Testis (tissue), 3 donors: ENCODE results near the gene C4orf17. TPM values are rescaled to one million over a fixed set of nuclear protein-coding genes. Genes with fewer than 3 reads are reported as not detected.

ENCODE experiments used
- DNase-seq: peaks from one replicate; pipeline ENCODE4 v3.0.0-alpha.2; 2019
- H3K27ac ChIP-seq, 2 donors: fragments of 200-600 bp; sonication (generic); one replicate each; pipeline ENCODE4 v1.5.1; 2019
- H3K27me3 ChIP-seq: fragments of 200-600 bp; sonication (generic); one replicate; pipeline ENCODE4 v1.5.1; 2019
- H3K36me3 ChIP-seq: fragments of 200-600 bp; sonication (generic); one replicate; pipeline ENCODE4 v1.5.1; 2017; ENCODE audit warnings: low read depth; ENCODE audit errors: missing control alignments
- H3K4me1 ChIP-seq: fragments of 200-600 bp; sonication (generic); one replicate; pipeline ENCODE4 v1.5.1; 2019
- H3K4me3 ChIP-seq, 2 donors: fragments of 200-600 bp; sonication (generic); one replicate each; pipeline ENCODE4 v1.5.1; 2017 to 2019
- H3K9me3 ChIP-seq: fragments of 200-600 bp; sonication (generic); one replicate; pipeline ENCODE4 v1.5.1; 2017
- POLR2A ChIP-seq: fragments of 450-650 bp; IDR thresholded peaks from one replicate; pipeline ENCODE4 v1.6.1; 2017; ENCODE audit warnings: antibody characterized with exemption, mild to moderate bottlenecking, moderate library complexity
- WGBS, 2 donors: methylation state at CpG; one replicate each; pipeline ENCODE4 v1.1.5; 2018; 5-methylcytosine and 5-hydroxymethylcytosine counted together
- intact Hi-C: fragments of 100-400 bp; cut with DNase I; formaldehyde crosslinking; loops from one replicate; pipeline ENCODE4 v1.15.1; 2023; ENCODE audit warnings: low total_unique reads
- polyA plus RNA-seq: library from polyadenylated mRNA; stranded (reverse); fragments of 350-450 nt; fragmentation: Illumina TruSeq; extraction: RNeasy Lipid Tissue Mini Kit (QIAGEN cat#74804); gene quantifications from one replicate; pipeline ENCODE4 v1.2.3, GENCODE V29; 2014; ENCODE audit warnings: low read depth, low replicate concordance; ENCODE audit not compliant: insufficient read depth
- total RNA-seq, 2 donors: library from RNA; depleted of rRNA; stranded (reverse); fragments of >200 nt; gene quantifications; one replicate each; pipeline ENCODE4 v1.2.3, GENCODE V29; 2016
- TF ChIP-seq, protein P1 (sequence below), 3 experiments: fragments of 450-650 bp in 2 of 3; fragments of 200-600 bp in 1 of 3; sonication (generic) in 1 of 3; IDR thresholded peaks; one replicate each; pipeline ENCODE4 v1.5.1; 2016 to 2019; ENCODE audit warnings: antibody characterized with exemption in 3 of 3, mild to moderate bottlenecking in 2 of 3, moderate library complexity in 1 of 3

C4orf17 gene
- total and polyA plus RNA-seq, 3 donors from 2014 or later = 10.9 to 51.2 (median 18.9) TPM

GRCh38 chr4:99540277-99540939 is 29.6 kb downstream of the C4orf17 start:
- TF ChIP-seq, protein P1, sequence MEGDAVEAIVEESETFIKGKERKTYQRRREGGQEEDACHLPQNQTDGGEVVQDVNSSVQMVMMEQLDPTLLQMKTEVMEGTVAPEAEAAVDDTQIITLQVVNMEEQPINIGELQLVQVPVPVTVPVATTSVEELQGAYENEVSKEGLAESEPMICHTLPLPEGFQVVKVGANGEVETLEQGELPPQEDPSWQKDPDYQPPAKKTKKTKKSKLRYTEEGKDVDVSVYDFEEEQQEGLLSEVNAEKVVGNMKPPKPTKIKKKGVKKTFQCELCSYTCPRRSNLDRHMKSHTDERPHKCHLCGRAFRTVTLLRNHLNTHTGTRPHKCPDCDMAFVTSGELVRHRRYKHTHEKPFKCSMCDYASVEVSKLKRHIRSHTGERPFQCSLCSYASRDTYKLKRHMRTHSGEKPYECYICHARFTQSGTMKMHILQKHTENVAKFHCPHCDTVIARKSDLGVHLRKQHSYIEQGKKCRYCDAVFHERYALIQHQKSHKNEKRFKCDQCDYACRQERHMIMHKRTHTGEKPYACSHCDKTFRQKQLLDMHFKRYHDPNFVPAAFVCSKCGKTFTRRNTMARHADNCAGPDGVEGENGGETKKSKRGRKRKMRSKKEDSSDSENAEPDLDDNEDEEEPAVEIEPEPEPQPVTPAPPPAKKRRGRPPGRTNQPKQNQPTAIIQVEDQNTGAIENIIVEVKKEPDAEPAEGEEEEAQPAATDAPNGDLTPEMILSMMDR (IDR thresholded peaks at IDR 0.05) = no peak
- TF ChIP-seq POLR2A = no peak
- Histone ChIP-seq H3K4me1 (no peaks in the 10 kb centered on the region), H3K27me3 (no peaks in the 10 kb centered on the region), H3K27ac (no peak overlapping the region), H3K36me3 (no peaks in the 10 kb centered on the region), H3K9me3 (no peaks in the 10 kb centered on the region), H3K4me3 (no peak overlapping the region)
- DNase-seq = no peak
- intact Hi-C loops = no loop called here

DNA sequence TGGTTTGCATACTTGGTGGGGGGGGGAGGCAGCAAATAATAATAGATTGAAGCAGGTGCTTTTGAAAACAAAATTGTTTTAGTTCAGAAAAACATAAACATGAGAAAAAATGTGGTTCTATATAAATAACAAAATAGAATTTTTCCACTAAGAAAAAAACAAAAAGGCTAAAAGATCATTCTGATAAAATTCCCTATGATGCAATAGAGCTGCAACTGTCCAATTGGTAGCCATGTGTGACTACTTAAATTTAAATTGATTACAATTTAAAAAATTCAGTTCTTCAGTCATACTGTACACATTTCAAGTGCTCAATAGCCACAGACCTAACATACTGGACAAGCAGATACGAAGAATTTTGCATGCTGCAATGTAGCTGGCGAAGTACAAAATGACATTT is 42.1 kb downstream of the C4orf17 start:
- no peaks in the 10 kb centered on the region for H3K27me3 ChIP-seq
- no peaks in the 10 kb centered on the region for H3K4me1 ChIP-seq
- no peaks in the 10 kb centered on the region for H3K36me3 ChIP-seq
- no peak overlapping the region for H3K27ac ChIP-seq
- no peaks in the 10 kb centered on the region for H3K9me3 ChIP-seq
- intact Hi-C loops = no loop called here
- no peak for DNase-seq
- WGBS, 2 donors = 96% methylated on average over 2 of the region's 2 CpGs
- TF ChIP-seq, protein P1 (IDR thresholded peaks at IDR 0.05) = no peak
- TF ChIP-seq POLR2A = no peak
- no peak overlapping the region for H3K4me3 ChIP-seq

- no peaks in the 10 kb centered on the region for H3K36me3 ChIP-seq
- TF ChIP-seq, protein P1 (IDR thresholded peaks at IDR 0.05) = no peak
- no peak for TF ChIP-seq POLR2A
- H3K4me1 ChIP-seq = peaks cover 4% of the 10 kb centered on the region
- WGBS, 2 donors = 0% methylated on average over 40 to 48 of the region's 48 CpGs
- no peaks in the 10 kb centered on the region for H3K9me3 ChIP-seq
- H3K27ac ChIP-seq = peak within 1 kb of the TSS; percentile 85 to 94
- intact Hi-C loops = no loop called here
- peak within 1 kb of the TSS; percentile 66 to 78 for H3K4me3 ChIP-seq
- no peaks in the 10 kb centered on the region for H3K27me3 ChIP-seq
- peak; percentile 99 for DNase-seq
Measured at GRCh38 chr4:99563310-99564186, 52.7 kb downstream of the C4orf17 start, which contains the start of gene TRMT10A. Gene TRMT10A (minus strand): TSS chr4:99564039. CDS start chr4:99559338, 4,701 bp downstream.

DNA sequence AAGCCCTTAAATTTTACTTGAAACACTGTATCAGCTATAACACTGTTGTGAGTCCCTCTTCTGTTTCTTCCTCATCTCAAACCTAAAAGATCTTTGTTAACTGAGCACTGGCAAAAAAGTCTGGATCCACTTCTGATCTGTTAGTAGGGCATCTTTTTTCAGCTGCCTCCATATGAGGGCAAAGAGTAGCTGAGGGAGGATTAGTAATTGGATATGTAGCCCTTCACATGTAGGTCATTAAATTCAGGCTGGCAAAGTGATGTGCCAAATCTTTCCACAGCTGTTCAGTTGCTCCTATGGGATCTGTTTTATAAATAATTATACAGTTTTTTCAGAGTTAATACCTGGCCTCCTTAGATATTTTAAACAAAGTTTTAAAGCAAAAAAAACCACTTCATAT is 54.1 kb downstream of the C4orf17 start:
- no peaks in the 10 kb centered on the region for H3K9me3 ChIP-seq
- no peaks in the 10 kb centered on the region for H3K36me3 ChIP-seq
- intact Hi-C loops = no loop called here
- DNase-seq = no peak
- peaks cover 4% of the 10 kb centered on the region for H3K4me1 ChIP-seq
- no peak for TF ChIP-seq POLR2A
- TF ChIP-seq, protein P1 (IDR thresholded peaks at IDR 0.05) = no peak
- no peaks in the 10 kb centered on the region for H3K27me3 ChIP-seq
- H3K27ac ChIP-seq = no peak overlapping the region
- no peak overlapping the region for H3K4me3 ChIP-seq
